Prostate gland (tissue), 2 donors: ENCODE results near the gene SMIM7.

Source experiments
- POLR2A ChIP-seq: fragments of 450-650 bp; IDR thresholded peaks from one replicate; pipeline ENCODE4 v1.6.1; 2016; ENCODE audit warnings: antibody characterized with exemption, mild to moderate bottlenecking
- TF ChIP-seq, protein P1 (sequence below), 4 experiments: fragments of 200-600 bp in 2 of 4; fragments of 450-650 bp in 2 of 4; sonication (generic) in 2 of 4; IDR thresholded peaks; 1 replicate in 3 of 4; 2 replicates in 1 of 4; pipeline ENCODE4 v1.5.1; 2016 to 2019; ENCODE audit warnings: antibody characterized with exemption in 4 of 4, mild to moderate bottlenecking in 2 of 4, moderate library complexity in 2 of 4

DNA sequence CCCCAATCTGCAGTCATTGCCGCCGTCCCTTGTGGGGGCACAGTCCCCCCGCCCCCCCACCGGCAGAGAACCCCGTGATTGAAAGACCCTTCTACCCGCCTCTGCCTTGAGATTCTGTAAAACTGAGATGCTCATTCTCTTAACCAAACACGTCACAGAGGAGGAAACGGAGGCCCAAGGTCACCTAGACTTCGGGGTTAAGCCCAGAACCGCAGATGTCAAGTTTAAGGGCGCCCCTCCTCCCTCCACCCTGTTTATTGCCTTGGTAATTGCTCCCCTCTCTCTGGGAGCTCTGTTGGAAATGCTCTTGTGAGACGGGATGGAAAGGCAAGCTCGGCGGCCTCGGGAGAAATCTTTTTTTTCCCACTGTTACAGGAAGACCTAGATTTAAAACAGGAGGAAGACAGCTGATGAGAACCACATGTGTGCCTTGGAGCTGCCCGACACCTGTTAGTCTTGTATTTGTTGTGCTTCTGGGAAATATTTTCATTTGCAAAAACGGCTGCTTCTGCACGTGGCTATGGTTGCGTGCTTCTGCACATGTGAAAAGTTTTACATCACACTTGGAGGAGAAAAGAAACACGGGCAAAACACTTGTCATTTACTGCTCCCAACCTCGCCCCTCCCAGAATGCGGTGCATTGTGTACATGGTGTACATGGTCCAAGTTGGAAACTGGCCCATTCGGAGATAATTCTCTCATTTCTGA, 30.8 kb downstream of the SMIM7 start:
- TF ChIP-seq, protein P1, sequence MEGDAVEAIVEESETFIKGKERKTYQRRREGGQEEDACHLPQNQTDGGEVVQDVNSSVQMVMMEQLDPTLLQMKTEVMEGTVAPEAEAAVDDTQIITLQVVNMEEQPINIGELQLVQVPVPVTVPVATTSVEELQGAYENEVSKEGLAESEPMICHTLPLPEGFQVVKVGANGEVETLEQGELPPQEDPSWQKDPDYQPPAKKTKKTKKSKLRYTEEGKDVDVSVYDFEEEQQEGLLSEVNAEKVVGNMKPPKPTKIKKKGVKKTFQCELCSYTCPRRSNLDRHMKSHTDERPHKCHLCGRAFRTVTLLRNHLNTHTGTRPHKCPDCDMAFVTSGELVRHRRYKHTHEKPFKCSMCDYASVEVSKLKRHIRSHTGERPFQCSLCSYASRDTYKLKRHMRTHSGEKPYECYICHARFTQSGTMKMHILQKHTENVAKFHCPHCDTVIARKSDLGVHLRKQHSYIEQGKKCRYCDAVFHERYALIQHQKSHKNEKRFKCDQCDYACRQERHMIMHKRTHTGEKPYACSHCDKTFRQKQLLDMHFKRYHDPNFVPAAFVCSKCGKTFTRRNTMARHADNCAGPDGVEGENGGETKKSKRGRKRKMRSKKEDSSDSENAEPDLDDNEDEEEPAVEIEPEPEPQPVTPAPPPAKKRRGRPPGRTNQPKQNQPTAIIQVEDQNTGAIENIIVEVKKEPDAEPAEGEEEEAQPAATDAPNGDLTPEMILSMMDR (IDR thresholded peaks at IDR 0.05): no peak
- no peak for TF ChIP-seq POLR2A
